GM19328 (cell line): ENCODE results near the gene SLC1A4.

Experiments used
- ATAC-seq: cut with Tn5 transposase; IDR thresholded peaks from one replicate; pipeline ENCODE4 v1.9.1; 2021; ENCODE audit warnings: mild to moderate bottlenecking, moderate library complexity; ENCODE audit not compliant: unreplicated experiment

The SLC1A4 gene

GRCh38 chr2:64989126-64989981, at the start of gene SLC1A4:
TSS of gene SLC1A4 (plus strand) at chr2:64989399. CDS start at chr2:64989644, 245 bp downstream.
- ATAC-seq, result peak; percentile 73

GRCh38 chr2:64941143-64941542, 48.1 kb upstream of the SLC1A4 start:
- no peak for ATAC-seq

- ATAC-seq, result no peak
Observed at GRCh38 chr2:64941801-64942200, 47.4 kb upstream of the SLC1A4 start.

- no peak for ATAC-seq
Observed at GRCh38 chr2:64942693-64943092, 46.5 kb upstream of the SLC1A4 start.

GRCh38 chr2:64943387-64944150, 45.6 kb upstream of the SLC1A4 start:
- ATAC-seq, result no peak

- ATAC-seq, result no peak
Observed at GRCh38 chr2:64944484-64944883, 44.7 kb upstream of the SLC1A4 start.

- ATAC-seq, result peak; percentile 79
Observed at GRCh38 chr2:64945973-64946768, 43.0 kb upstream of the SLC1A4 start.

- ATAC-seq, result no peak
Observed at GRCh38 chr2:64946769-64947247, 42.4 kb upstream of the SLC1A4 start.

GRCh38 chr2:64947885-64948284, 41.3 kb upstream of the SLC1A4 start:
- no peak for ATAC-seq

- ATAC-seq, result no peak
Observed at GRCh38 chr2:64950226-64951160, 38.7 kb upstream of the SLC1A4 start.

- no peak for ATAC-seq
Observed at GRCh38 chr2:64951306-64951953, 37.8 kb upstream of the SLC1A4 start.

GRCh38 chr2:64952096-64952495, 37.1 kb upstream of the SLC1A4 start:
- no peak for ATAC-seq

GRCh38 chr2:64952511-64953482, 36.4 kb upstream of the SLC1A4 start:
- no peak for ATAC-seq

GRCh38 chr2:64955467-64955866, 33.7 kb upstream of the SLC1A4 start:
- no peak for ATAC-seq

- ATAC-seq, result no peak
Observed at GRCh38 chr2:64957109-64957903, 31.9 kb upstream of the SLC1A4 start.

GRCh38 chr2:64958556-64958955, 30.6 kb upstream of the SLC1A4 start:
- ATAC-seq, result no peak

GRCh38 chr2:64960819-64961218, 28.4 kb upstream of the SLC1A4 start:
- no peak for ATAC-seq
